ENCODE measurements around the gene RFX1. TPM values are rescaled to one million over a fixed set of nuclear protein-coding genes. Genes with fewer than 3 reads are reported as not detected.

RFX1 gene
- total and polyA plus RNA-seq, 2 donors (not counting 1 experiment from before 2014, with no cell fraction given), result 9.2 to 33.3 TPM

GRCh38 chr19:13995878-13996765 is 10.0 kb downstream of the RFX1 start:
- H3K4me2 ChIP-seq (replicated peaks; ENCODE audit: low read depth, low read length, poor library complexity, severe bottlenecking), result no peak overlapping the region
- ChIA-PET POLR2A (no interaction called here), CTCF (no interaction called here)
- DNase-seq (no peak), ATAC-seq (ENCODE audit: low read depth) (no peak)
- H2AFZ ChIP-seq (ENCODE audit: insufficient read depth, low read depth, low read length, poor library complexity, severe bottlenecking), result no peak overlapping the region
- WGBS (ENCODE audit: insufficient coverage), result 97% methylated on average over 8 of the region's 14 CpGs
- H3K36me3 ChIP-seq (replicated peaks in 1 of 2; ENCODE audit: control extremely low read depth in 1 of 2, control insufficient read depth in 1 of 2, extremely low read depth in 1 of 2, insufficient read depth in 2 of 2, low read length in 1 of 2), result peaks cover 0 to 53% of the 10 kb centered on the region in 2 experiments
- peaks cover 0 to 6% (median 4%) of the 10 kb centered on the region in 3 donors for H3K9me3 ChIP-seq (ENCODE audit: control extremely low read depth in 1 of 3, control insufficient read depth in 2 of 3, insufficient read depth in 1 of 3, low read length in 2 of 3)
- no peaks in the 10 kb centered on the region for H3K27me3 Mint-ChIP-seq
- H3K27ac ChIP-seq (ENCODE audit: low read length in 2 of 2), result no peak overlapping the region
- H3K79me2 ChIP-seq (ENCODE audit: control insufficient read depth, insufficient read depth, low read length), result peaks cover 98% of the 10 kb centered on the region
- peaks cover 11 to 12% of the 10 kb centered on the region in 2 donors for H3K4me1 ChIP-seq (ENCODE audit: control insufficient read depth in 2 of 2, insufficient read depth in 2 of 2, low read length in 2 of 2)
- no peaks in the 10 kb centered on the region for H3K9me3 Mint-ChIP-seq (ENCODE audit: insufficient read depth)
- H3K4me3 ChIP-seq (ENCODE audit: control extremely low read depth in 1 of 5, extremely low read depth in 1 of 5, insufficient read depth in 1 of 5, low read depth in 2 of 5, low read length in 4 of 5), result no peak overlapping the region
- intact Hi-C loops (cut with micrococcal nuclease), result no loop called here
- H3K9ac ChIP-seq (ENCODE audit: low read length), result no peak overlapping the region
- no peak overlapping the region for H3K27ac Mint-ChIP-seq
- H3K27me3 ChIP-seq (replicated peaks in 1 of 4; ENCODE audit: control extremely low read depth in 1 of 4, control insufficient read depth in 3 of 4, insufficient read depth in 4 of 4, low read length in 3 of 4), result no peaks in the 10 kb centered on the region
- peaks cover 21% of the 10 kb centered on the region for H4K20me1 ChIP-seq (ENCODE audit: control insufficient read depth, insufficient read depth, low read length, poor library complexity, severe bottlenecking)
- H3K4me1 Mint-ChIP-seq, result peaks cover 16% of the 10 kb centered on the region
- TF ChIP-seq CTCF (IDR thresholded peaks at IDR 0.05) (no peak), EZH2 (IDR thresholded peaks at IDR 0.05; ENCODE audit: borderline replicate concordance, insufficient read depth, low read depth, low read length, poor library complexity, severe bottlenecking) (no peak)
- no peak overlapping the region for H3K4me3 Mint-ChIP-seq

Measured in B cell (primary cell).